ENCODE data around the gene ABCG4.

GRCh38 chr11:119152043-119152442, 3.2 kb downstream of the ABCG4 start:
- TF ChIP-seq POLR2AphosphoS5 (IDR thresholded peaks at IDR 0.05; ENCODE audit: low read depth, low read length) (no peak), SIN3A (IDR thresholded peaks at IDR 0.05; ENCODE audit: borderline replicate concordance, insufficient read depth, low read length) (no peak), REST (IDR thresholded peaks at IDR 0.05; ENCODE audit: insufficient read depth in 1 of 2, low read depth in 2 of 2, low read length in 2 of 2) (no peak), TAF1 (IDR thresholded peaks at IDR 0.05; ENCODE audit: borderline replicate concordance, insufficient read depth, low read length) (no peak), FOXP2 (optimal IDR thresholded peaks at IDR 0.05; ENCODE audit: borderline replicate concordance, extremely low read depth, extremely low read length, insufficient read depth) (no peak)

Data from PFSK-1 (cell line).